Neural cell (in vitro differentiated cells): ENCODE data around the gene CEP55.

ENCODE experiments used
- POLR2AphosphoS5 ChIP-seq: IDR thresholded peaks from 2 replicates; pipeline ENCODE4 v1.6.1; 2012
- TF ChIP-seq, protein P1 (sequence below): fragments of 450-650 bp; IDR thresholded peaks from 2 replicates; pipeline ENCODE4 v1.5.1; 2014; ENCODE audit warnings: antibody characterized with exemption, mild to moderate bottlenecking, moderate library complexity; ENCODE audit not compliant: poor library complexity, severe bottlenecking

GRCh38 chr10:93447019-93447418 lies 49.4 kb upstream of the CEP55 start:
- TF ChIP-seq, protein P1, sequence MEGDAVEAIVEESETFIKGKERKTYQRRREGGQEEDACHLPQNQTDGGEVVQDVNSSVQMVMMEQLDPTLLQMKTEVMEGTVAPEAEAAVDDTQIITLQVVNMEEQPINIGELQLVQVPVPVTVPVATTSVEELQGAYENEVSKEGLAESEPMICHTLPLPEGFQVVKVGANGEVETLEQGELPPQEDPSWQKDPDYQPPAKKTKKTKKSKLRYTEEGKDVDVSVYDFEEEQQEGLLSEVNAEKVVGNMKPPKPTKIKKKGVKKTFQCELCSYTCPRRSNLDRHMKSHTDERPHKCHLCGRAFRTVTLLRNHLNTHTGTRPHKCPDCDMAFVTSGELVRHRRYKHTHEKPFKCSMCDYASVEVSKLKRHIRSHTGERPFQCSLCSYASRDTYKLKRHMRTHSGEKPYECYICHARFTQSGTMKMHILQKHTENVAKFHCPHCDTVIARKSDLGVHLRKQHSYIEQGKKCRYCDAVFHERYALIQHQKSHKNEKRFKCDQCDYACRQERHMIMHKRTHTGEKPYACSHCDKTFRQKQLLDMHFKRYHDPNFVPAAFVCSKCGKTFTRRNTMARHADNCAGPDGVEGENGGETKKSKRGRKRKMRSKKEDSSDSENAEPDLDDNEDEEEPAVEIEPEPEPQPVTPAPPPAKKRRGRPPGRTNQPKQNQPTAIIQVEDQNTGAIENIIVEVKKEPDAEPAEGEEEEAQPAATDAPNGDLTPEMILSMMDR, result no peak
- TF ChIP-seq POLR2AphosphoS5, result no peak
